ENCODE measurements around the gene PARVA.

Gene PARVA

DNA sequence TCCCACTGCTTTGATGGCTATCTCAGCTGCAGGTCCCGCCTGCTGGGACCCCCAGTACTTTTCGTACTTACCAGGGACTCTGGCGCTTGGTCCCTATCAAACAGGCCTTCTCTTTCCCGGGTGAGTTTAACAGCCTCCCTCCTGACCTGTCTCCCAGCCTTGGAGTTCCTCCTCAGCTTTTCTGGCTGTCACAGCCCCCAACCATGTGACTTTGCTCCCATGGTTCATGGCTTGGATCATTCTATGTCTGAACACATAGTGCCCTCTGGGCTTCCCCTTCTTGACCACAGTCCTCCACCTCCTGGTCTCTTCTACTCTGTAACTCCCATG, 56.9 kb downstream of the PARVA start:
- no peak for DNase-seq

- DNase-seq: no peak
Measured at GRCh38 chr11:12435264-12435663, 57.9 kb downstream of the PARVA start.

GRCh38 chr11:12436266-12436665, 58.9 kb downstream of the PARVA start:
- DNase-seq: no peak

- DNase-seq: no peak
Measured at GRCh38 chr11:12438291-12438690, 60.9 kb downstream of the PARVA start.

- no peak for DNase-seq
Measured at GRCh38 chr11:12439615-12440014, 62.2 kb downstream of the PARVA start.

GRCh38 chr11:12440565-12440964, 63.2 kb downstream of the PARVA start:
- no peak for DNase-seq

DNA sequence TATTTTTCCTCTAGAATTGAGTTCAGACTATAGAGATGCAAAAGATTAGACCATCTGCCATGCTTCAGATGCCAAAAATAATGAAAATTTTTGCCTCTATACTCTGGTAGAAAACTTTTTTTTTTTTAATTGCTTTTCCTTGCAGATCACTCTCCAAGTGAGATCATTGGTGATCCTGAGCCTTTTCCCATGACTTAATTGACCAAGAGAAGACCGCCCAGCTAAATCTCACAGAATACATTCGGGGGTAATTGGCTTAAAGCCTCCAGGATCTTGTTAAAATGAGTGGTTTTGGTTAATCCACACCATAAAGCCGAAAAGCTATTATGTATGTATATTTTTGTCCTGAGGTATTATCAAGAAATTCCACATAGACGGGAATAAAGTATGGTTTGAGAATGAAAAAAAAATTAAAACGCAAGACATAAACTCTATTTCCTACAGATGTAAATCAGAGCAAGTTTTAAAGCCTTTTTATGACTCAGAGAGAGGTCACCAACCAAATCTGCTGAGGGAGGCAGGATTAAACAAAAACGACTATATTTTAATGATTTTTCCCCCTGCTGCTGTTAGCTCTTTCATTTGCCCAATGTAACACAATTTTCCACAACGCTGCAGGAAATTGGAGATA, 64.0 kb downstream of the PARVA start:
- DNase-seq: no peak

DNA sequence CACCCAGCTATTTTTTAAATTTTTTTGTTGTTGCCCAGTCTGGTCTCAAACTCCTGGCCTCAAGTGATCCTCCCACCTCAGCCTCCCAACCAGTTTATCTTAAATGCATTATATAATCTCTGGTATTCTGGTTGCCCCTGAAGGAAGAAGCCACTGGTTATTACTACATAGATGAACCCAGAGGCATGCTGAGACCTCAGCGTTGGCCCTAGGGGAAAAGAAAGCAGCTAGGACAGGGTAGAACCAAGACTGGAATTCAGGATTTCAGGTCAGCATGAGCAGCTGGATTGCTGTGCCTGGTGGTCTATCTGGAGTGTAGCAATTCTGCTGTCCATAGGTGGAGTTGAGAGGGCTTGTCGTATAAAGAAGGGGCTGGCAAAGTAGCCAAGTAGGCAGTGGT, 67.2 kb downstream of the PARVA start:
- DNase-seq: no peak

DNA sequence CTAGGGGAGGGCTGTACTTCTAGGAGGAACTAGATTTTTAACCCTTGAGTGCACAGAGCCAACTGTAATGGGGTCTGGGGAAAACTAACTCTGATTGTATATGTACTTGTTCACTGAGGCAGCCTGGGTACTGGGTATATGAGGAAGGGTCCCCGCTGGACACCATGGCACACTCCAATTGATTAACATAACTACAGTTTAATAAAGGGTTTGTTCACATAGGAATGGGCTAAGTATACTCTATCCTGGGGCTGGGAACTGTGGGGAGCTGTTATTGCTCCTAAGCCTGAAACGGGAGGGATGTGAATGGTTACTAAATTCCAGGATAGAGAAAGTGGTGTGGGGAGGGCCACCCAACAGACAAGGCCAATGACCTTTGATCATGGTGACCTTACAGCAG, 67.6 kb downstream of the PARVA start:
- DNase-seq: no peak

DNA sequence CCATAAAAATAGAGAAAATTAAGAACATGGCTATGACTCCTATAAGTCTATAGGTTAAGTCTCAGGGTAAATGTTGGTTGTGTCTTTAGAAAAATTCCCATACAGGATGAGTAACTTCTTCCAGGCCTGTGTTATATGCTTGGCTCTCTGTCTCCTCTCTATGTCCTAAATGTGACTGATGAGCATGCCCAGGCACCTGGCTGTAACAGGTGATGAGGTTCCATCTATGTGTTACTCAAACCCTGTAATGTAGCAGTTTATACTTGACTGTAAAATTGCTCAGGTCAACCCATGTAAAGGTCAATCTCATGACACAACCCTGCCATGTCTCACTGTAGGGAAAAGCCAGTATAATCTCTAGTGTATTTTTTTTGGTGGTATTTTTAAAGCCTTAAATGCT, 69.5 kb downstream of the PARVA start:
- DNase-seq: no peak

GRCh38 chr11:12448131-12448939, 71.0 kb downstream of the PARVA start:
- DNase-seq: no peak

GRCh38 chr11:12449961-12450715, 72.8 kb downstream of the PARVA start:
- no peak for DNase-seq

- DNase-seq: no peak
Measured at GRCh38 chr11:12451179-12451814, 73.9 kb downstream of the PARVA start.

- no peak for DNase-seq
Measured at GRCh38 chr11:12453243-12453642, 75.9 kb downstream of the PARVA start.

GRCh38 chr11:12454782-12455181, 77.4 kb downstream of the PARVA start:
- no peak for DNase-seq

DNA sequence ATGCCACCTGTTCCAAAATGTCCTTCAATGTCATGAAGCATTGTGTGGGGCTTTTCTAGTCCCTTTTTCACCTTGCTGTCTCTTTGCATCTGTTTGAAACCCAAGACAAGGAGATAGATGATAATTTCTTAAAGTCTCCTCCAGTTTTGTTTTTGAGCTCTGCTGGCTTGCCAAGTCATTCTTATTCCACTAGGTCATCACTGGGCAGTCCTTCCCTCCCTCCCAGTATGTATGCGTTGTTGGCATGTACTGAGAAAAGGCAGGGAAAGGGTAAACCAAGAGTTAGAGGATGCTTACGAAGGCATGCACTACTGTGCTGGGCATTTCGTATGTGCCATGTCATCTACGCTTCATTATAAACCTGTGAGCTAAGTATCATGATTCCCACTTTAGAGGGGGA, 78.6 kb downstream of the PARVA start:
- no peak for DNase-seq

DNA sequence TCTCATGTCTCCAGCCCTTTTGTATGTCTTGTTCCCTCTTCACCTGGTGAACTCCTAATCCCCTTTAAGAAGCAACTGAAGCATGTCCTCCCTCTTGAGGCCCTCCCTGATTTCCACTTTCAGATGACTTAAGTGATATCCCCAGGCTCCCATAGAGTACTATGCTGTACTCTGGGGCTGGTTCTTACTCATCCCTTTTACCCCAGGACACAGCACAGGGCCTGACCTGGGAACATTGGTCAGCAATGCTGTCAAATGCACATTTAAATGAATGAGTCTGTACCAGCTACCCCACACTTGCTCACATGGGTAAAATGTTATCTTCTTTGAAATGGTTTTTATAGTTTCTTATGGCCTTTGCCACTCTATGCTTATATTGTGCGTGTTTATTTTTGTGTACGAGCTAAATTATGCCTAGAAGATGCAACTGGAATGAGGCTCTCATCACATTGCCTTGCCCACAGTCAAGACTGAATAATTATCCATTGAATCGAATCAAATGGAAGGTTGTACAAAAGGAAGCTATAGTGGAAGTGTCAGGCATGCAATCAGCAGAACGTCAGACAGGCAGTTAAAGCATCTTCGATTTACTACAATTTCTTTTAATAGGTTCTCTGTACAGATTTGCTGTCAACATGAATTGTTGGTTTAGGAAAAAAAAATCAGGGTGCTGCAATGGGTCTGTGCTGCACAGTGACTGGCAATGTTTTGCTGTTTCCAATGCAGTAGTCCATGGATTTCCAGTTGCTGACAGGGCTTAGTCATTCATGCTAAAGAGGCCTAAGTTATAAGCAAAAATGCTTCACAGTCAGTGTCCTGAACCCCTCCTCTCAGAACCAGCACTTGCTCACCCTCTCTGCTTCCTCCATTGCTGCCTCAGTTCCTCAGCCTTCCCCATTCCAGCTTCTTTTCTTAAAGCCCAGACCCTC, 79.5 kb downstream of the PARVA start:
- no peak for DNase-seq

DNA sequence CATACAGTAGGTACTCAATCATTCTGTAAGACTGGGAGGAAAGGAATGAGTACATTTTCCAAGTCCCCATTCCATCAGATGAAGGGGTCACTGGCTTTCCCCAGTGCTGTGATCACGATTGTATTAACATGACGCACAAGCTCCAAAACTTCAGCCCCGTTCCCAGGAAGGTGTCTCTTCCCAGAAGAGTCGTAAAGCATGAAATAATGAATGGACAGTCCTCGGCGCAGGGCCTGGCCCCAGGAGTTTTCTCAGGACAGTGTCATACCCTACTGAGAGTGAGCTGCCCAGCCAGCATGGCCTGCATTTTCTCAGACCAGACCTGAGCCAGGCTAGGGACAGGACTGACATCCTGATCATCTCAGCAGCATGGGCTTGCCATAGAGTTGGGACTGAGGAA, 80.7 kb downstream of the PARVA start:
- no peak for DNase-seq

- DNase-seq: no peak
Measured at GRCh38 chr11:12459374-12459773, 82.0 kb downstream of the PARVA start.

- DNase-seq: no peak
Measured at GRCh38 chr11:12459865-12460444, 82.6 kb downstream of the PARVA start.

DNA sequence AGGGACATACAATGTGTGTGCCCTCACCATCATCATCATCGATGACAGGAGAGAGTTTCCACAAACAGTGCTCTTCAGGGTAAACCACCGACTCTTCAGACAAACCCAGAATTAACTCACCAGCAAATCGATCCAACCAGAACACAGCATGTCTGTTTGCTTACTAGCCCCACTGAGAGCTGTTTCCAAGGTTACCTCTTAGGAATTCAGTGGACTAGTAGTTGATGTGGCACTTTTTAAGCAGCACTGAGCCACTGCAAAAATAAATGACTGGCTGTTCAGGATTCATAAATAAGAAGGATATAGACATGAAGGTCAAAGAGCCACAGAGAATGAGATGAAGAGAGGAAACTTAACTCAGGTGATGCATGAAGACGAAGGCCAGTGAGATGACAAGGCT, 83.1 kb downstream of the PARVA start:
- DNase-seq: no peak

- DNase-seq: no peak
Measured at GRCh38 chr11:12461516-12461915, 84.1 kb downstream of the PARVA start.

Data from activated CD4-positive, alpha-beta T cell treated with anti-CD3 and anti-CD28 coated beads for 4 hours (primary cell).